H9 (cell line): ENCODE results near the gene CHID1. TPM values are rescaled to one million over a fixed set of nuclear protein-coding genes. Genes with fewer than 3 reads are reported as not detected.
A peak's percentile ranks its signal among the peaks of the same experiment; 100 is the strongest.

ENCODE experiments used
- DNase-seq: peaks from one replicate; pipeline ENCODE4 v3.0.0-alpha.2; 2017
- H2AFZ ChIP-seq: one replicate; pipeline ENCODE4 v1.6.1; 2013; ENCODE audit warnings: mild to moderate bottlenecking, low read length, control low read depth, moderate library complexity
- H2AK5ac ChIP-seq: 2 replicates; pipeline ENCODE4 v1.6.1; 2013; ENCODE audit warnings: low read length, control low read depth, mixed read lengths; ENCODE audit not compliant: insufficient read length
- H2BK120ac ChIP-seq: one replicate; pipeline ENCODE4 v1.6.1; 2013; ENCODE audit warnings: low read depth, mild to moderate bottlenecking, low read length, control low read depth, inconsistent platforms; ENCODE audit not compliant: poor library complexity, severe bottlenecking
- H2BK12ac ChIP-seq: 2 replicates; pipeline ENCODE4 v1.6.1; 2013; ENCODE audit warnings: low read length, control low read depth, mixed read lengths, low read depth; ENCODE audit not compliant: insufficient read length
- H2BK15ac ChIP-seq: 2 replicates; pipeline ENCODE4 v1.6.1; 2013; ENCODE audit warnings: low read depth, low read length, control low read depth
- H2BK20ac ChIP-seq: one replicate; pipeline ENCODE4 v1.6.1; 2013; ENCODE audit warnings: low read depth, mild to moderate bottlenecking, low read length, control low read depth, inconsistent platforms; ENCODE audit not compliant: poor library complexity, severe bottlenecking
- H2BK5ac ChIP-seq: 2 replicates; pipeline ENCODE4 v1.6.1; 2013; ENCODE audit warnings: low read length, control low read depth, mixed read lengths; ENCODE audit not compliant: insufficient read length
- H3K14ac ChIP-seq: 2 replicates; pipeline ENCODE4 v1.6.1; 2013; ENCODE audit warnings: low read length, control low read depth; ENCODE audit not compliant: insufficient read depth
- H3K18ac ChIP-seq: 2 replicates; pipeline ENCODE4 v1.6.1; 2013; ENCODE audit warnings: low read depth, mild to moderate bottlenecking, mixed read lengths, low read length, control low read depth; ENCODE audit not compliant: insufficient read length
- H3K23ac ChIP-seq: 2 replicates; pipeline ENCODE4 v1.6.1; 2013; ENCODE audit warnings: low read length, control low read depth, mixed read lengths, low read depth; ENCODE audit not compliant: insufficient read length
- H3K23me2 ChIP-seq: 2 replicates; pipeline ENCODE4 v1.6.1; 2013; ENCODE audit warnings: low read depth, mild to moderate bottlenecking, mixed read lengths, low read length, control low read depth; ENCODE audit not compliant: insufficient read length, poor library complexity, severe bottlenecking
- H3K27ac ChIP-seq: 2 replicates; pipeline ENCODE4 v1.5.1; 2013; ENCODE audit warnings: low read length, control low read depth, mixed read lengths, low read depth; ENCODE audit not compliant: insufficient read length
- H3K27me3 ChIP-seq: 2 replicates; pipeline ENCODE4 v1.6.1; 2013; ENCODE audit warnings: low read length, control low read depth, inconsistent platforms; ENCODE audit not compliant: insufficient read depth
- H3K4ac ChIP-seq: 2 replicates; pipeline ENCODE4 v1.6.1; 2013; ENCODE audit warnings: low read depth, mild to moderate bottlenecking, control low read depth, inconsistent platforms, low read length, moderate library complexity
- H3K4me1 ChIP-seq: 2 replicates; pipeline ENCODE4 v1.6.1; 2013; ENCODE audit warnings: low read length, control low read depth, inconsistent platforms; ENCODE audit not compliant: insufficient read depth
- H3K4me2 ChIP-seq: 2 replicates; pipeline ENCODE4 v1.6.1; 2013; ENCODE audit warnings: low read length, control low read depth, mixed read lengths; ENCODE audit not compliant: insufficient read length, insufficient read depth
- H3K56ac ChIP-seq: 2 replicates; pipeline ENCODE4 v1.6.1; 2013; ENCODE audit warnings: low read depth, mild to moderate bottlenecking, mixed read lengths, low read length, control low read depth; ENCODE audit not compliant: insufficient read length
- H3K79me1 ChIP-seq: 2 replicates; pipeline ENCODE4 v1.6.1; 2013; ENCODE audit warnings: low read depth, mild to moderate bottlenecking, moderate library complexity, low read length, control low read depth, inconsistent platforms; ENCODE audit not compliant: insufficient read depth, poor library complexity, severe bottlenecking
- H3K79me2 ChIP-seq: 2 replicates; pipeline ENCODE4 v1.6.1; 2013; ENCODE audit warnings: low read length, control low read depth, inconsistent platforms; ENCODE audit not compliant: insufficient read depth
- H3K9ac ChIP-seq: 2 replicates; pipeline ENCODE4 v1.6.1; 2013; ENCODE audit warnings: low read length, control low read depth, mixed read lengths; ENCODE audit not compliant: insufficient read length; ENCODE audit errors: extremely low read depth
- H3K9me3 ChIP-seq: one replicate; pipeline ENCODE4 v1.6.1; 2013; ENCODE audit warnings: low read depth, low read length, inconsistent platforms; ENCODE audit not compliant: control insufficient read depth
- H3T11ph ChIP-seq: one replicate; pipeline ENCODE4 v1.6.1; 2013; ENCODE audit warnings: mild to moderate bottlenecking, low read length, control low read depth, inconsistent platforms
- H4K20me1 ChIP-seq: one replicate; pipeline ENCODE4 v1.6.1; 2013; ENCODE audit not compliant: control insufficient read depth, insufficient read length, insufficient read depth
- H4K5ac ChIP-seq: 2 replicates; pipeline ENCODE4 v1.6.1; 2013; ENCODE audit warnings: low read depth, mild to moderate bottlenecking, mixed read lengths, low read length, control low read depth; ENCODE audit not compliant: insufficient read length
- H4K8ac ChIP-seq: replicated peaks from 2 replicates; pipeline ENCODE4 v1.6.1; 2013; ENCODE audit warnings: low read length, control low read depth, mixed read lengths, low read depth; ENCODE audit not compliant: insufficient read length
- H4K91ac ChIP-seq: 2 replicates; pipeline ENCODE4 v1.6.1; 2013; ENCODE audit warnings: low read depth, mild to moderate bottlenecking, moderate library complexity, mixed read lengths, low read length, control low read depth; ENCODE audit not compliant: insufficient read length
- H3K27ac Mint-ChIP-seq, 3 experiments: 2 replicates in 2 of 3; 3 replicates in 1 of 3; pipeline ENCODE4 v1.8.0; 2020 to 2021; ENCODE audit warnings: mixed read lengths in 3 of 3, mild to moderate bottlenecking in 1 of 3, moderate library complexity in 1 of 3
- H3K27me3 Mint-ChIP-seq: 2 replicates; pipeline ENCODE4 v1.8.0; 2021; ENCODE audit warnings: low read depth, mild to moderate bottlenecking, moderate library complexity, mixed read lengths
- H3K36me3 Mint-ChIP-seq, 3 experiments: 2 replicates in 2 of 3; 3 replicates in 1 of 3; pipeline ENCODE4 v1.8.0; 2020 to 2021; ENCODE audit warnings: low read depth in 3 of 3, mixed read lengths in 3 of 3; ENCODE audit not compliant: insufficient read depth in 1 of 3
- H3K4me1 Mint-ChIP-seq, 2 experiments: 2 replicates each; pipeline ENCODE4 v1.8.0; 2020; ENCODE audit warnings: mixed read lengths in 2 of 2
- H3K4me3 Mint-ChIP-seq, 2 experiments: 2 replicates in 1 of 2; 3 replicates in 1 of 2; pipeline ENCODE4 v1.8.0; 2020 to 2021; ENCODE audit warnings: mild to moderate bottlenecking in 2 of 2, mixed read lengths in 2 of 2, moderate library complexity in 1 of 2
- H3K9me3 Mint-ChIP-seq, 2 experiments: 2 replicates in 1 of 2; 3 replicates in 1 of 2; pipeline ENCODE4 v1.8.0; 2020; ENCODE audit warnings: mild to moderate bottlenecking in 2 of 2, mixed read lengths in 2 of 2, moderate library complexity in 1 of 2
- CTCF ChIP-seq: fragments of 200-600 bp; sonication (generic); conservative IDR thresholded peaks from 3 replicates; pipeline ENCODE4 v1.8.0; 2021; ENCODE audit warnings: antibody characterized with exemption, mild to moderate bottlenecking
- WGBS: extraction: QIAGEN DNeasy Blood & Tissue Kit; methylation state at CpG from one replicate; pipeline ENCODE4 v1.1.7; 2013; ENCODE audit warnings: missing lambda C conversion rate, low lambda C conversion rate, mixed read lengths; ENCODE audit not compliant: insufficient read length; ENCODE audit errors: extremely low coverage; 5-methylcytosine and 5-hydroxymethylcytosine counted together
- total RNA-seq: library from RNA; stranded (reverse); gene quantifications from 2 replicates; pipeline ENCODE4 v1.2.1, GENCODE V29; 2021

The CHID1 gene
- total RNA-seq, 1 experiment from 2014 or later: 89.4 TPM

GRCh38 chr11:945986-946385 lies 35.4 kb upstream of the CHID1 start:
- Histone ChIP-seq H3K27me3 (no peaks in the 10 kb centered on the region), H3K23me2 (no peaks in the 10 kb centered on the region), H2BK12ac (no peak overlapping the region), H3K4me2 (no peak overlapping the region), H3K79me2 (peaks cover 2% of the 10 kb centered on the region; the same call in 1 of the 2 replicates), H3K9me3 (no peaks in the 10 kb centered on the region), H3K23ac (no peak overlapping the region), H2BK120ac (no peak overlapping the region), H4K91ac (no peak overlapping the region), H4K20me1 (no peaks in the 10 kb centered on the region), H3K9ac (no peak overlapping the region), H3K18ac (no peak overlapping the region), H2BK15ac (no peak overlapping the region), H2BK5ac (no peak overlapping the region), H3K4me1 (peaks cover 17% of the 10 kb centered on the region; the same call in 1 of the 2 replicates), H4K5ac (no peak overlapping the region), H3K79me1 (peaks cover under 1% of the 10 kb centered on the region), H3K4ac (no peak overlapping the region), H2AFZ (no peak overlapping the region), H2AK5ac (no peak overlapping the region), H2BK20ac (no peak overlapping the region), H3T11ph (no peak overlapping the region), H4K8ac (no peak overlapping the region), H3K14ac (no peak overlapping the region), H3K56ac (no peak overlapping the region), H3K27ac (no peak overlapping the region)
- no peak for TF ChIP-seq CTCF
- peaks cover 13 to 32% (median 22%) of the 10 kb centered on the region in 3 experiments for H3K36me3 Mint-ChIP-seq
- peaks cover 65 to 73% of the 10 kb centered on the region in 2 experiments for H3K4me1 Mint-ChIP-seq
- H3K9me3 Mint-ChIP-seq: peaks cover 3 to 12% of the 10 kb centered on the region in 2 experiments; a peak in 4 of 5 replicates
- H3K27me3 Mint-ChIP-seq: no peaks in the 10 kb centered on the region
- DNase-seq: peak; percentile 75
- H3K4me3 Mint-ChIP-seq: peak overlapping the region in 1 of 2 experiments; percentile 15; a peak in 2 of 5 replicates
- H3K27ac Mint-ChIP-seq: peak overlapping the region; percentile 74 to 99 (median 97); a peak in 6 of 7 replicates
- no CpG with 5 or more reads among the region's 9 CpGs for WGBS
